ENCODE measurements around the gene NXPH3. TPM values are rescaled to one million over a fixed set of nuclear protein-coding genes. Genes with fewer than 3 reads are reported as not detected.

NXPH3 gene
- total RNA-seq, 1 experiment from 2014 or later: not detected

GRCh38 chr17:49597928-49598655 is 22.4 kb downstream of the NXPH3 start:
- intact Hi-C loops (cut with micrococcal nuclease; ENCODE audit: unreplicated experiment): no loop called here

GRCh38 chr17:49598918-49599317 is 23.2 kb downstream of the NXPH3 start:
- ChIA-PET POLR2A (ENCODE audit: unreplicated experiment) (no interaction called here), CTCF (interaction anchor here (0.5 kb wide), 1 partner anchor 70 kb away, joined by 3 read pairs; no protein-coding TSS in a partner anchor)
- Histone ChIP-seq H3K27ac (no peak overlapping the region), H3K9me2 (ENCODE audit: insufficient read depth) (no peaks in the 10 kb centered on the region), H3K9me3 (ENCODE audit: insufficient read depth, low read depth) (no peaks in the 10 kb centered on the region), H3K36me3 (ENCODE audit: low read depth) (0 out of 2 replicates have a peak, but pooled peaks cover 24% of the 10 kb centered on the region), H2AFZ (no peak overlapping the region), H3K4me1 (replicated peaks; ENCODE audit: insufficient read depth) (no peaks in the 10 kb centered on the region), H4K20me1 (ENCODE audit: insufficient read depth) (0 out of 2 replicates have a peak, but pooled peaks cover 7% of the 10 kb centered on the region), H3K27me3 (ENCODE audit: insufficient read depth, low read depth) (no peaks in the 10 kb centered on the region), H3K4me2 (no peak overlapping the region), H3K79me2 (ENCODE audit: low read depth) (no peaks in the 10 kb centered on the region), H3F3A (ENCODE audit: insufficient read depth, low read depth) (no peaks in the 10 kb centered on the region; the same call in none of the 2 replicates), H3K4me3 (no peak overlapping the region)
- no peak for TF ChIP-seq CTCF (conservative IDR thresholded peaks at IDR 0.05)
- no peak for TF ChIP-seq EZH2 (IDR thresholded peaks at IDR 0.05; ENCODE audit: low read depth)
- intact Hi-C loops (cut with micrococcal nuclease; ENCODE audit: unreplicated experiment): no loop called here
- DNase-seq: no peak
- no TSS peak for BruUV-seq (replicated peaks)

More at GRCh38 chr17:49597928-49598655, 22.4 kb downstream of the NXPH3 start:
- DNase-seq: no peak
- CTCF ChIA-PET: no interaction called here
- Histone ChIP-seq H3K9me2 (ENCODE audit: insufficient read depth) (no peaks in the 10 kb centered on the region), H3K27ac (no peak overlapping the region), H3K79me2 (ENCODE audit: low read depth) (no peaks in the 10 kb centered on the region), H3K4me1 (replicated peaks; ENCODE audit: insufficient read depth) (no peaks in the 10 kb centered on the region), H3K36me3 (ENCODE audit: low read depth) (0 out of 2 replicates have a peak, but pooled peaks cover 18% of the 10 kb centered on the region), H2AFZ (no peak overlapping the region), H4K20me1 (ENCODE audit: insufficient read depth) (0 out of 2 replicates have a peak, but pooled peaks cover 7% of the 10 kb centered on the region), H3K27me3 (ENCODE audit: insufficient read depth, low read depth) (no peaks in the 10 kb centered on the region), H3K9me3 (ENCODE audit: insufficient read depth, low read depth) (no peaks in the 10 kb centered on the region), H3K4me3 (no peak overlapping the region), H3K4me2 (no peak overlapping the region), H3F3A (ENCODE audit: insufficient read depth, low read depth) (no peaks in the 10 kb centered on the region; the same call in none of the 2 replicates)
- POLR2A ChIA-PET (ENCODE audit: unreplicated experiment): no interaction called here
- no TSS peak for BruUV-seq (replicated peaks)
- TF ChIP-seq EZH2 (IDR thresholded peaks at IDR 0.05; ENCODE audit: low read depth) (no peak), CTCF (conservative IDR thresholded peaks at IDR 0.05) (no peak)

GRCh38 chr17:49600949-49601348 is 25.3 kb downstream of the NXPH3 start:
- DNase-seq: no peak
- no peaks in the 10 kb centered on the region for H3K9me3 ChIP-seq (ENCODE audit: insufficient read depth, low read depth)
- H3K4me1 ChIP-seq (replicated peaks; ENCODE audit: insufficient read depth): no peaks in the 10 kb centered on the region
- no peak overlapping the region for H2AFZ ChIP-seq
- no peaks in the 10 kb centered on the region for H3K9me2 ChIP-seq (ENCODE audit: insufficient read depth)
- no peak overlapping the region for H3K27ac ChIP-seq
- H3K4me3 ChIP-seq: no peak overlapping the region
- H3K4me2 ChIP-seq: no peak overlapping the region
- H4K20me1 ChIP-seq (ENCODE audit: insufficient read depth): 0 out of 2 replicates have a peak, but pooled peaks cover 7% of the 10 kb centered on the region
- no peaks in the 10 kb centered on the region for H3K79me2 ChIP-seq (ENCODE audit: low read depth)
- 0 out of 2 replicates have a peak, but pooled peaks cover 29% of the 10 kb centered on the region for H3K36me3 ChIP-seq (ENCODE audit: low read depth)
- intact Hi-C loops (cut with micrococcal nuclease; ENCODE audit: unreplicated experiment): no loop called here
- no TSS peak for BruUV-seq (replicated peaks)
- CTCF ChIA-PET: no interaction called here
- H3F3A ChIP-seq (ENCODE audit: insufficient read depth, low read depth): no peaks in the 10 kb centered on the region; the same call in none of the 2 replicates
- no peaks in the 10 kb centered on the region for H3K27me3 ChIP-seq (ENCODE audit: insufficient read depth, low read depth)
- TF ChIP-seq CTCF (conservative IDR thresholded peaks at IDR 0.05) (no peak), EZH2 (IDR thresholded peaks at IDR 0.05; ENCODE audit: low read depth) (no peak)
- POLR2A ChIA-PET (ENCODE audit: unreplicated experiment): interaction anchor here (0.6 kb wide), 1 partner anchor 8 kb away, joined by 6 read pairs; no protein-coding TSS in a partner anchor
